DOHH2 (cell line): ENCODE results near the gene MMP14.

Source experiments
- EZH2phosphoT487 ChIP-seq: fragments of 200-600 bp; sonication (generic); IDR thresholded peaks from 2 replicates; pipeline ENCODE4 v1.6.1; 2017; ENCODE audit warnings: borderline replicate concordance, mild to moderate bottlenecking, antibody characterized with exemption, low read length, moderate library complexity, mixed read lengths
- TF ChIP-seq, protein P1 (sequence below): fragments of 200-600 bp; sonication (generic); IDR thresholded peaks from one replicate; pipeline ENCODE4 v1.5.1; 2014; ENCODE audit warnings: antibody characterized with exemption, mild to moderate bottlenecking, low read depth, low read length; ENCODE audit not compliant: poor library complexity, severe bottlenecking

- TF ChIP-seq, protein P1, sequence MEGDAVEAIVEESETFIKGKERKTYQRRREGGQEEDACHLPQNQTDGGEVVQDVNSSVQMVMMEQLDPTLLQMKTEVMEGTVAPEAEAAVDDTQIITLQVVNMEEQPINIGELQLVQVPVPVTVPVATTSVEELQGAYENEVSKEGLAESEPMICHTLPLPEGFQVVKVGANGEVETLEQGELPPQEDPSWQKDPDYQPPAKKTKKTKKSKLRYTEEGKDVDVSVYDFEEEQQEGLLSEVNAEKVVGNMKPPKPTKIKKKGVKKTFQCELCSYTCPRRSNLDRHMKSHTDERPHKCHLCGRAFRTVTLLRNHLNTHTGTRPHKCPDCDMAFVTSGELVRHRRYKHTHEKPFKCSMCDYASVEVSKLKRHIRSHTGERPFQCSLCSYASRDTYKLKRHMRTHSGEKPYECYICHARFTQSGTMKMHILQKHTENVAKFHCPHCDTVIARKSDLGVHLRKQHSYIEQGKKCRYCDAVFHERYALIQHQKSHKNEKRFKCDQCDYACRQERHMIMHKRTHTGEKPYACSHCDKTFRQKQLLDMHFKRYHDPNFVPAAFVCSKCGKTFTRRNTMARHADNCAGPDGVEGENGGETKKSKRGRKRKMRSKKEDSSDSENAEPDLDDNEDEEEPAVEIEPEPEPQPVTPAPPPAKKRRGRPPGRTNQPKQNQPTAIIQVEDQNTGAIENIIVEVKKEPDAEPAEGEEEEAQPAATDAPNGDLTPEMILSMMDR = no peak
- TF ChIP-seq EZH2phosphoT487 = no peak
These were observed 21.3 kb upstream of the MMP14 start, which contains the start of gene SLC7A7 for GRCh38 chr14:22814941-22815713.
